Fibroblast of peridontal ligament (primary cell): Measurements from ENCODE around the gene RBM20.

Experiments used
- DNase-seq: peaks from one replicate; pipeline ENCODE4 v3.0.0-alpha.2; 2010; ENCODE audit errors: extremely low read depth

Gene RBM20

DNA sequence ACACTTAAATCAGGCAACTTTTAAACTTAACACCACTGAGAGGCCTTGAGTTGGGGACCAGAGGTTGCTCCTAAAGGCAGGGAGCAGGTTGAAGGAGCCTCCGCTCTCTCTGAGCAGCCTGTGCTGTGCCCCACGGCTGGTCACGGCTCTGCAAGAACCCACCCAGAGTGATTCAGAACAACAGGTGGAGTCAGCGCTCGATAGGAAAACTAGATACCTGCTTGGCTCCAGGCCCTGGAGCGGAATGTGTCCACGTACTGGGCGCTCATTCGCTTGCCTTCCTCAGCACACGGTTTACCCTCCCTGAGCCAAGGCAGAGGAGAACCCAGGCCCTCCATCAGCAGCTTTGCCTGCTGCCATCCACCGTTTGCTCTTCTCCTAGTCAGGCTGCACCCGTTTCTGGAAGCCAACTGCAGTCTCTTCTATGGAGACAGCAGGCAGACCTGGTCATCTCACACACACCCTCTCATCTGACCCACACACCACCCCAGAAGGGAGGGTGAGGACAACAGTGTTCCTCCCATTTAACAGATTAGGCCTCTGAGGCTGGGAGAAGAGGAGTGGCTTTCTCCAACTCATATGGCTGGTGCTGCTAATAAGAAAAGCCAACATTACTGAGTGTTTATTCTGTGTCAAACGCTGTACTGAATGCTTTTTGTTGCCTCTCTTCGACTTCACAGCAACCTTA, 189.9 kb downstream of the RBM20 start:
- DNase-seq = no peak

DNA sequence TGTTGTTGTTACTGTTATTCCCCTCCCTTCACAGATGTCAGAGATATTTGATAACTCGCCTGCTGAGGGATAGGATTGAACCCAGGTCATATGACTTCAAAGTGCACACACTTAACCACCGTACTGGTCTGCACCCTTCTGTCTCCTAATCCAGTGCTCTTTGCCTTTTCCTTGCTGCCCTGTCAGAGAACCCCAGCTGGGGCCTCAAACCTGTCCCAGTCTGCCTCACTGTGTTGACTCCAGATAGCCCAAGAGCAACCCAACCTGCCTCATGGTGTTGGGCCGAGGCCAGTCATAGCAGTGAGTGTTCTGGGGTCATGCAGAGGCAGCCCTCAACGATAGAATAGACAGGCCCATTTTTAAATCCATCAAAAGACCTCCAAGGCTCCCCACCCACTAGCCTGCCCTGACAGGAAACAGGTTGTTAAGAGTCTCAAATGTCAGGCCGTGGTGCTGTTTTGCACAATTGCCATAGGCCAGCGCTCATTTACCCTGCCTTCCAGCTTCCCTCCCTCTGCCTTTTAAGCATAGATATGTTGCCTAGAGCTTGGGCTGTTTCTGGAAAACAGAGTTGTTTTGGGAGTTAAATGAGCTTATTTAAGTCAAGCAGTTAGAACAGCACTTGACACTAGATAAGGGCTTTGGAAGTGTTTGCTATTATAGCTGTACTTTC, 190.6 kb downstream of the RBM20 start:
- peak; percentile 9 for DNase-seq

DNA sequence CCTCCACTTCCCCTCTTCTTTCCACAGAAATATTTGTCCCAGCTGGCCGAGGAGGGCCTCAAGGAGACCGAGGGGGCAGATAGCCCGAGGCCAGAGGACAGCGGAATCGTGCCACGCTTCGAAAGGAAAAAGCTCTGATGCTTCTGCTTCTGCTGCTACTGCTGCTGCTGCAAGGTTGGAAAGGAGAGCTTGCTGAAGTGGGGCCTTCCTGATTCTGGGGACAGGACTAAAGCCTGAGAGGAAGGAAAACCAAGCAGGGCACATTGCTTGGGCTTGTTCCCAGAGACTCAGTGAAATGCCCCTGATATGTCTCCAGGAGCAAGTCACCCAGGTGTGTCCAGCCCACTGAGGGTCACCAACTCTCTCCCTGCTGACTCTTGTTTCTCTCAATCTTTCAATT, 191.7 kb downstream of the RBM20 start:
- no peak for DNase-seq

GRCh38 chr10:110836706-110837105, 192.6 kb downstream of the RBM20 start:
- no peak for DNase-seq

GRCh38 chr10:110837418-110838171, 193.5 kb downstream of the RBM20 start:
- DNase-seq = no peak

- DNase-seq = peak; percentile 36
Measured at GRCh38 chr10:110840225-110840922, 196.2 kb downstream of the RBM20 start.

DNA sequence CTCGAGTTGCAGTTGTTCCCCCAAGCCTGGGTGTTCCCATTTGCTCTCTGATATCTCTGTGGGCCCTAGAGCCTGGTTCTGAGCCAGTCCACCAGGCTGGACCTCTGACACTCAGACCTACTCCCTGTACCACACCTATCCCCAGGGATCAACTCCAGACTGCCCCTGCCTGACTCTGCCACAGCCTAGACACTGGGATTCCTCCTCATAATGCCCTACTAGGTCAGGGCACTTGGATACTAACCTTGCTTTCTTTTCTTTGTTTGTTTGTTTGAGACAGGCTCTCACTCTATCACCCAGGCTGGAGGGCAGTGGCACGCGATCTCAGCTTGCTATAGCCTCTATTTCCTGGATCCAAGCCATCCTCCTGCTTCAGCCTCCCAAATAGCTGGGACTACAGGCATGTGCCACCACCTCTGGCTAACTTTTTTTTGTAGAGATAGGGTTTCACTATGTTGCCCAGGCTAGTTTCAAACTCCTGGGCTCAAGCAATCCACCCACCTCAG, 196.8 kb downstream of the RBM20 start:
- DNase-seq = no peak

GRCh38 chr10:110841767-110842267, 197.7 kb downstream of the RBM20 start:
- no peak for DNase-seq

DNA sequence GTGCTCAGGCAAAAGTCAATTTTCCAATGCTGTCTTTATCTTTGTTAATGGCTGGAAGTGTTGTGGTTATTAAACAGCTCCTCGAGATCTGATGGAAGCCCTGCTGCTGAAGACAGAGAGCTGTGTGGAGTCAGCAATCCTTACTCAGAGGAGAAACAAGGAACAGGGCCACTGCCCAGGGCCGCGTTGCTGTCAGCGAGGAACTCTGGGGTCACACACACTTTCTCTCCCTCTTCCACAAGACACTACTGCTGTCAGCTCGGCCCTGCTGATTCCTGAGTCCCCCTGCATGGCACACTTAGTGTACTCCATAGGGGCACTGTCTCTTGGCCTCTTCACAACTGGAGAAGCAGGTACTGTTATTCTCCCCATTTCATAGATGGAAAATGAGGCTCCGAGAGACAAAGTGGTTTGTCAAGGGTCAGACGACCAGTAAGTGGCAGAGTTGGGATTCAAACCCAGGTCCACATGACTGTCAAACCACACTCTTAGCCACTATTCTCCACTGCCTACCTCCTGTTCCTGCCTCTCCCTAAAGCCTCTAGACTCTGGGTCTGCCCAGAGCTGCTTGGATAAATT, 198.3 kb downstream of the RBM20 start:
- DNase-seq = no peak

DNA sequence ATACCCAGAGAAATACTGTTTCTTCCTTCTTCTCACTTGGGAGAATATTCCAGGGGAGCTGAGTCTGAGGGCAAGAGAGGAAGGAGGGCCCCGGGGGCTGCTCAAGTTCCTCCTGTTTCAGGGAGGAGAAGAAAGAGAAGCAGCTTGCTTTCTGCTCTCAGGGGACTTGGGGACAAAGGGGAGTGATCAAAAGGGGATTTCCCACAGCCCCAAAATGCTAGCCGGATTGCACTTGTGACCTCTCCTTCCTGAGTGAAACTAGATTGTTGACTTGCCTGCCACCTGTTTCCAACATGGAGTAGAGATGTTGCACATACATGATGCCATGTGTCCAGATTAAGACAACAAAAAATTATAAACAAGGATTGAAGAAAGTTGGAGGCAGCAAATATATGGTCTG, 198.9 kb downstream of the RBM20 start:
- DNase-seq = no peak

DNA sequence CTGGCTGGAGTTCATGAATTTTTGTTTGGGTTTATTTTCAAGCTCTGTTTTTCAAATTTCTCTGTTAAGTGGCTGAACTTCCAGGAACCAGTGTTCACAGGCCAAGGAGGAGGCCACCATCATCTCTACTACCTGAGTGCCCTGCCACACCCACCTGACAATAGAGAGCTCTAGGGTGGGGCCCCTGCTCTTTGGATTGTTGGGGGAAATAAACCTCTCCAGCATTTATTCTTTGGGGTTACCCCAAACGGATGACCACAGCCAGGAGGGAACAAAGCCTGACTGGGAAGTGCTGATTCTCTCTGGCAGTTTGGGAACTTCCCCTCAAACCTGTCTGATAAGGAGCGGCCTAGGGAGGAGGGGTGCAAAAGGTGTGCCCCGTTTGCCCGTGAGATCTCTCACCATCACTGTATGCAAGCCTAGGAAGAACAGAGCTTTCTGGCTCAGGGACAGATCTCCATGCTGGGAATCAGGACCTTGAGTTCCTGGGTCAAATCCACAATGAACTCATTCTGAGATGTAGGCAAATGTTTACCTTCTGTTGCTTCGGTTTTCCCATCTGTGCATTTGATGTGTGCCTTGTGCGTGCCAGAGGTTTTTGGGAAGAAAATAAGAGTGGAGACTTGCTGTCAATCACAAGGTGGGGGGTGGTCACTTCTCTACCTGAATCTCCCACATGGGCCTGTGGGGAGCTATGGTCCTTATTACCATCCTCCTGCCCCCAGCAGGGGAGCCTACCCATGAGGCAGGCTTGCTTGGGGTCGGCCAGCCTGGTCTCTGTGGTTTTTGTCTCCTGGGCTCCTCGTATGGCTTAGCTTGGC, 199.9 kb downstream of the RBM20 start:
- DNase-seq = no peak

DNA sequence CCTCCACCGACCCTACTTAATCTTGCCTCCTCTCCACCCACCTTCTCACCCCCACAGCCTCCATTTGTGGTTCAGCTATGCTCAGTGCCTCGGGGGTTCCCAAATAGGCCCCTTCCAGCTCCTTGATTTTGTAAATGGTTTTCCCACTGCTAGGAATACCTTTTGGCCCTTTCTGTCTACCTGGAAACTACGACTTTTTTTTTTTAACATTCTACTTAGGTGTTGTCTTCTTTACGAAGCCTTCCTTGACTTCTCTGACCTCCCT, 200.4 kb downstream of the RBM20 start:
- DNase-seq = no peak

DNA sequence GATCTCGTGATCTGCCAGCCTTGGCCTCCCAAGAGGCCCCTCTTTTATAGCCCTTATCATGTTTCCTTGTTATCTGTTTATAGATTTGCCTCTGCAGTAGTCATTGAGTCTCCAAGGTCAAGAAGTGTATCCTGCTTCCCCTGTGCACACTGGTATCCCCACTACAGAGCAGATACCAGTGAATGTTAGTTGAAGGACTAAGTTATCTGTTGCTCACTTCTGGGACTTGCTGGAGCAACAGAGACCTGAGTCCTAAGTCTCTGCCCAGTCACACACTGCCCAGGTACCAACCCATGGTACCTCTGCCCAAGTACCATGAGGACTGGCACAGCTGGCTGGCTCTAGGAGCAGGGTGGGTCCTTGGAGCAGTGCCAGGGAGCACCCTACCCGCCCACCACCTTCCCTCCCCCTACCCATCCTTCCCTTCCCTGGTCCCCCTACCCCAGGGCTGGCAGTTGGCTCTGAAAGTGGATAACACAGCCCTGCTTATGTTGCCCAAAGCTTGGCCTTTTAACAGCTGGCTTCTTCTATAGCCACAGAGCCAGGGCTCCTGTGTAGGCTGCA, 201.1 kb downstream of the RBM20 start:
- no peak for DNase-seq

DNA sequence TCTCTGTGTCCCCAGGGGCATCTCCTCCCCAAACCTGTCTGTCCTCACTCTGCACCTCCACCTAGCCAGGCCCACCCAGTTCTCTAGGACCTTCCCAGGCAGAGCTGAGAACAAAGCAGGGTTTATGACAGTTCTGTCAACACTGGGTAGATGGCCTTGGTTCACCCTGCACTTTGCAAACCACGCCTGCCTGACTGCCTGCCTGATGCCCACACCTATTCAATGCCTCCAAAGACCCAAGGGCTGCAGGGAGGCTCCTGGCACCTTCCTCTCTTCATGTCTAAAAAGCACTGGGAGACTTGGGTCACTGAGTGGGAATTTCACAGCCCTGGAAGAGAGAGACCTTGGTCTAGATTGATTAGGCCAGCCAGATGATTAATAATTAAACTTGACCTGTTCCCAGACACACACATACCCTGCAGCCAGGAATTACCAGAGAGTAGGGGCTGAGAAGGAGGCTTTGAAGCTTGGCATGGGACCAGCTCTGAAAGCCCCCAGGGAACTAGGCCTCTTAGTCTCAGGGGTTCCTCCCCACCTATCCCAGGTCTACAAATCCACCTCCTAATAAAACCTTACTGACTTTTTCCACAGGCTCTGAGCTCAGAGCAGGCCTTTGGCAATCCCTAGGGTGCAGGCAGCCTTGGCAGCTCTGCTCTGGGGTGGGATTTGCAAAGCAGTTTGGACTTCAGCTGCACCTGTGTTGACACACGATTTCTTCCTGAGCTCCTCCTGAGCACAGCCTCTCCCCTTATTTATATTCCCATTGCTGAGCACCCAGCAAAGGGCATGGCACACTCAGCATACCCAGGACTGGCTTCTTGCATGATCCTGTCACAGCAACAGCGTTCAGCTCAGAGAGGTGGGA, 201.9 kb downstream of the RBM20 start:
- DNase-seq = no peak

DNA sequence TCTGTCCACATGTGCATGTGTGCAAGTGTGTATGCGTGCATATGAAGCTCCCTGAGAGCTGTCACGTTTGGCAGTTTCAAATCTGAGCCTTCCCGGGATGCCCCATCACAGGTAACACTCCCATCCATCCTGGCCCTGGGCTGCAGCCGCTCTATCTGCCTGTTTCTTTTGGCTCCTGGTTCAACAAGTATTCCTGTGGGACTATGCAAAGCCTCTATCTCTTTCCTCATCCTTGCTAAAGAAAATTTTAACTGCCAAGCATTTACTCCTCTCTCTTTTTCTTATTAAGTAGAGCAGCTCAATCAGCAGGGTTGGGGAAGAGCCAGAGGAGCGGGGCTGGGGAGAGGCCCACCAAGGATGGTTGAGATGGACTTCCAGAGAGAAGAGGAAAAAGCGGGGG, 203.2 kb downstream of the RBM20 start:
- DNase-seq = no peak

- no peak for DNase-seq
Measured at GRCh38 chr10:110848106-110848505, 204.0 kb downstream of the RBM20 start.

GRCh38 chr10:110850099-110850498, 206.0 kb downstream of the RBM20 start:
- no peak for DNase-seq

- peak; percentile 80 for DNase-seq
Measured at GRCh38 chr10:110851020-110851612, 207.0 kb downstream of the RBM20 start.

- DNase-seq = no peak
Measured at GRCh38 chr10:110852255-110852896, 208.2 kb downstream of the RBM20 start.
